ENCODE measurements around the gene IMPG1.

The IMPG1 gene

GRCh38 chr6:75884822-75885221, 187.6 kb downstream of the IMPG1 start:
- DNase-seq, result no peak

GRCh38 chr6:75882734-75883133, 189.7 kb downstream of the IMPG1 start:
- DNase-seq, result no peak

DNA sequence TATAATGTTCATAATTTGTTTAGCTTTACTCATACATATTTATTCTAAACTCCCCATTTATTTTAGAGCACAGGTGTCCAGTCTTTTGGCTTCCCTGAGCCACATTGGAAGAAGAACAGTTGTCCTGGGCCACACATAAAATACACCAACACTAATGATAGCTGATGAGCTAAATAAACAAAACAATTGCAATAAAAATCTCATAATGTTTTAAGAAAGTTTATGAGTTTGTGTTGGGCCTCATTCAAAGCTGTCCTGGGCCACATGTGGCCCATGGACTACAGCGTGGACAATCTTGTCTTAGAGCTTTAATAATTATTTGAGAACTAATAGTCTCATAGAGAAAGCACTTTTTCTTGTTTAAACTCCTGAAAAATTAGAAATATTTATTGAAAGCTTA, 192.2 kb downstream of the IMPG1 start:
- no peak for DNase-seq

DNA sequence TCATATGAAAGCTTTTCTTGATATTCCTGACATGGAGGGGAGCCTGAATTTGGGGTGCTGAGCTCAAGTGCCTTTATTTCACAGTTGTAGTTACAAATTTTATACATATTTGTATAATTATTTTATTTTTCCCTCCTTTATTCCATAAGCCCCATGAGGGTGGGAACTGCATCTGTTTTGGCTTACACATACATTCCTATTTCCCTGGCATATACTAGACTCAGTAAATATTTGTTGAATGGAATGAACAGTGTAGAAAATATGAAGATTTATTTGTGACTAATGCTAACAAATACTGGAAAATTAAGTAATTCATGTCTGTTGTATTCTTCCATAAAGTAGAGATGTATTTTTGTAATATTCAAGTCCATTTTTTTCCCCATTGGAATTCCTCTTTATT, 196.3 kb downstream of the IMPG1 start:
- DNase-seq, result no peak

DNA sequence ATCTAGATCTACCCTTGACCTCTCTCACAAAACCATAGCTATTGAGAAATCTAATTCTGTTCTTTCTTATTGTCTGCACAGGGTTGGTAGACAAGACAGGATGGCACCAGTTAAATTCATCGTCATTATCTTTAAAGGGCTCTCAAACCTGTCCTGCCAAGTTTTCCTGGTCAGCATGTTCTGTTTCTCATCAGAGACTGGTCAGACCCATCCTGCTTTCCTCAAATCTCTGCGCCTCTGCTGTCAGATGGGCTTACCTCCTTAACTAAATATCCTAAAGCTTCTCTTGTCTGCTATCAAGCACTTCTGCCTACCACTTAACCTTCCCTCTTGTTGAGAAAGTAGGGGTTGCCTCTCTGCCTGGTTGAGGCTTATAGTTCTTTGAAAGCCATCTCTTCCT, 198.2 kb downstream of the IMPG1 start:
- DNase-seq, result no peak
